HL-60 (cell line): ENCODE results near the gene ATRNL1.

Experiments
- GABPA ChIP-seq: IDR thresholded peaks from 2 replicates; pipeline ENCODE4 v1.6.1; 2012; ENCODE audit warnings: low read depth
- POLR2AphosphoS5 ChIP-seq: IDR thresholded peaks from 2 replicates; pipeline ENCODE4 v1.6.1; 2012; ENCODE audit warnings: low read depth
- TF ChIP-seq, protein P1 (sequence below): IDR thresholded peaks from one replicate; pipeline ENCODE4 v1.5.1; 2011; ENCODE audit warnings: low read length, control low read depth, inconsistent platforms; ENCODE audit not compliant: insufficient read depth

GRCh38 chr10:115427611-115428010, 334.4 kb downstream of the ATRNL1 start:
- TF ChIP-seq, protein P1, sequence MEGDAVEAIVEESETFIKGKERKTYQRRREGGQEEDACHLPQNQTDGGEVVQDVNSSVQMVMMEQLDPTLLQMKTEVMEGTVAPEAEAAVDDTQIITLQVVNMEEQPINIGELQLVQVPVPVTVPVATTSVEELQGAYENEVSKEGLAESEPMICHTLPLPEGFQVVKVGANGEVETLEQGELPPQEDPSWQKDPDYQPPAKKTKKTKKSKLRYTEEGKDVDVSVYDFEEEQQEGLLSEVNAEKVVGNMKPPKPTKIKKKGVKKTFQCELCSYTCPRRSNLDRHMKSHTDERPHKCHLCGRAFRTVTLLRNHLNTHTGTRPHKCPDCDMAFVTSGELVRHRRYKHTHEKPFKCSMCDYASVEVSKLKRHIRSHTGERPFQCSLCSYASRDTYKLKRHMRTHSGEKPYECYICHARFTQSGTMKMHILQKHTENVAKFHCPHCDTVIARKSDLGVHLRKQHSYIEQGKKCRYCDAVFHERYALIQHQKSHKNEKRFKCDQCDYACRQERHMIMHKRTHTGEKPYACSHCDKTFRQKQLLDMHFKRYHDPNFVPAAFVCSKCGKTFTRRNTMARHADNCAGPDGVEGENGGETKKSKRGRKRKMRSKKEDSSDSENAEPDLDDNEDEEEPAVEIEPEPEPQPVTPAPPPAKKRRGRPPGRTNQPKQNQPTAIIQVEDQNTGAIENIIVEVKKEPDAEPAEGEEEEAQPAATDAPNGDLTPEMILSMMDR: no peak
- TF ChIP-seq POLR2AphosphoS5: no peak
- no peak for TF ChIP-seq GABPA
